Tibial artery (tissue), 4 donors: ENCODE results near the gene KRT79.

Experiments
- DNase-seq, 2 donors: peaks; one replicate each; pipeline ENCODE4 v3.0.0-alpha.2; 2019
- H3K27ac ChIP-seq, 2 donors: fragments of 200-600 bp; sonication (generic) in 1 of 2; 1 replicate in 1 of 2; 2 replicates in 1 of 2; pipeline ENCODE4 v1.5.1; 2018 to 2019; ENCODE audit warnings: mild to moderate bottlenecking in 1 of 2
- H3K27me3 ChIP-seq, 2 donors: fragments of 200-600 bp; sonication (generic) in 1 of 2; one replicate each; pipeline versions ENCODE4 v1.5.1 to v1.6.0; 2016 to 2019
- H3K36me3 ChIP-seq, 3 donors: fragments of 200-600 bp; sonication (generic) in 2 of 3; one replicate each; pipeline ENCODE4 v1.5.1; 2016 to 2019; ENCODE audit warnings: mild to moderate bottlenecking in 2 of 3
- H3K4me1 ChIP-seq, 4 donors: fragments of 200-600 bp; sonication (generic) in 2 of 4; 1 replicate in 3 of 4; 2 replicates in 1 of 4; pipeline ENCODE4 v1.5.1; 2016 to 2019
- H3K4me3 ChIP-seq, 2 donors: fragments of 200-600 bp; sonication (generic) in 1 of 2; 1 replicate in 1 of 2; 2 replicates in 1 of 2; pipeline ENCODE4 v1.5.1; 2018 to 2019; ENCODE audit warnings: mild to moderate bottlenecking in 2 of 2
- H3K9me3 ChIP-seq, 3 donors: fragments of 200-600 bp; sonication (generic) in 1 of 3; one replicate each; pipeline ENCODE4 v1.5.1; 2016 to 2019
- intact Hi-C: fragments of 100-400 bp; cut with DNase I; formaldehyde crosslinking; loops from one replicate; pipeline ENCODE4 v1.15.0; 2023; ENCODE audit warnings: low total_unique reads
- TF ChIP-seq, protein P1 (sequence below), 2 experiments: fragments of 200-600 bp in 1 of 2; fragments of 450-650 bp in 1 of 2; IDR thresholded peaks; one replicate each; pipeline ENCODE4 v1.5.1; 2017 to 2019; ENCODE audit warnings: antibody characterized with exemption in 2 of 2, mild to moderate bottlenecking in 1 of 2, moderate library complexity in 1 of 2

Gene KRT79

DNA sequence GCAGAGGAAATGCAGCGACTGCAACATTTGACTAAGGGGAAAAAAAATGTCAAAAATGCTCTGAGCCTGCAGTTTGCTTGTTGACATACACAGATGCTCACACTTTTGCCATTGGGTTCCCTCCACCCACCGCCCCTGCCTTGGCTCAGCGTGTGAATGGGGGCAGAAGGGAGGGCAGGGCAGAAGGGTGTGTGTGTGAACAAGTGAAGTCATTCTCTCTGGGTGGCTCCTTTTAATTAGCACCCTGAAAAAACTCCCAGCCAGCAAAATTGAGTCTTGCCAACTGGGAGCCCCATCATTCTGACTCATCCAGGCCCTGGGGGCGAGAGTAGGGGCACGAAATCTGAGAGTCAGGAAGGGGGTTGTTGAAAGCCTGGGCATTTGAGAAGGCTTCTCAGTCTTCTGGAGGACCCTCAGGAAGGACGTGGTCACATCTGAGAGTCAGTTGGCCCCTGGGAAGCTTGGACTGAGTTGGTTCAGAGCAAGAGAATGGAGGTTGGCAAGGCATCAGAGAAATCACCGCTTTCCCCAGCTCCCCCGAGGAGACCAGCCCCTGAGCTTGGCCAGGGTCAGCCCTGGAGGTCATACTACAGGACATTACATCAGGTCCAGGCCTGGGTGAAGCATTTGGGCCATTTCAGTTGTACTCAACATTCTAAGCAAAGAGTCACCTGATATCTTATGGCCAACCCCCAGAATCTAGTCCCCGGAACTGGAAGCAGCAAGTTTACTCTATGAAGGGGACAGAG, 37.4 kb upstream of the KRT79 start:
- H3K9me3 ChIP-seq, result no peaks in the 10 kb centered on the region
- H3K4me1 ChIP-seq, result peaks cover 0 to 41% (median 25%) of the 10 kb centered on the region in 4 donors
- H3K36me3 ChIP-seq, result no peaks in the 10 kb centered on the region
- TF ChIP-seq, protein P1, sequence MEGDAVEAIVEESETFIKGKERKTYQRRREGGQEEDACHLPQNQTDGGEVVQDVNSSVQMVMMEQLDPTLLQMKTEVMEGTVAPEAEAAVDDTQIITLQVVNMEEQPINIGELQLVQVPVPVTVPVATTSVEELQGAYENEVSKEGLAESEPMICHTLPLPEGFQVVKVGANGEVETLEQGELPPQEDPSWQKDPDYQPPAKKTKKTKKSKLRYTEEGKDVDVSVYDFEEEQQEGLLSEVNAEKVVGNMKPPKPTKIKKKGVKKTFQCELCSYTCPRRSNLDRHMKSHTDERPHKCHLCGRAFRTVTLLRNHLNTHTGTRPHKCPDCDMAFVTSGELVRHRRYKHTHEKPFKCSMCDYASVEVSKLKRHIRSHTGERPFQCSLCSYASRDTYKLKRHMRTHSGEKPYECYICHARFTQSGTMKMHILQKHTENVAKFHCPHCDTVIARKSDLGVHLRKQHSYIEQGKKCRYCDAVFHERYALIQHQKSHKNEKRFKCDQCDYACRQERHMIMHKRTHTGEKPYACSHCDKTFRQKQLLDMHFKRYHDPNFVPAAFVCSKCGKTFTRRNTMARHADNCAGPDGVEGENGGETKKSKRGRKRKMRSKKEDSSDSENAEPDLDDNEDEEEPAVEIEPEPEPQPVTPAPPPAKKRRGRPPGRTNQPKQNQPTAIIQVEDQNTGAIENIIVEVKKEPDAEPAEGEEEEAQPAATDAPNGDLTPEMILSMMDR (IDR thresholded peaks at IDR 0.05), result no peak
- no peaks in the 10 kb centered on the region for H3K27me3 ChIP-seq
- no peak overlapping the region for H3K4me3 ChIP-seq
- peak overlapping the region; percentile 38 to 83 for H3K27ac ChIP-seq
- intact Hi-C loops, result no loop called here
- DNase-seq, result peak in 1 of 2 donors; percentile 55

GRCh38 chr12:52870361-52871290, 36.5 kb upstream of the KRT79 start:
- no peak overlapping the region for H3K4me3 ChIP-seq
- intact Hi-C loops, result no loop called here
- H3K36me3 ChIP-seq, result no peaks in the 10 kb centered on the region
- H3K27me3 ChIP-seq, result no peaks in the 10 kb centered on the region
- H3K27ac ChIP-seq, result peak overlapping the region; percentile 38 to 83
- no peaks in the 10 kb centered on the region for H3K9me3 ChIP-seq
- no peak for DNase-seq
- peaks cover 0 to 41% (median 25%) of the 10 kb centered on the region in 4 donors for H3K4me1 ChIP-seq
- TF ChIP-seq, protein P1 (IDR thresholded peaks at IDR 0.05), result peak; percentile 25 to 42

- DNase-seq, result peak; percentile 74 to 75
- H3K27ac ChIP-seq, result no peak overlapping the region
- TF ChIP-seq, protein P1 (IDR thresholded peaks at IDR 0.05), result no peak
- intact Hi-C loops, result no loop called here
- H3K9me3 ChIP-seq, result no peaks in the 10 kb centered on the region
- no peak overlapping the region for H3K4me3 ChIP-seq
- no peaks in the 10 kb centered on the region for H3K36me3 ChIP-seq
- H3K4me1 ChIP-seq, result peaks cover 0 to 26% (median 10%) of the 10 kb centered on the region in 4 donors
- H3K27me3 ChIP-seq, result no peaks in the 10 kb centered on the region
Measured at GRCh38 chr12:52867642-52868041, 33.5 kb upstream of the KRT79 start.

DNA sequence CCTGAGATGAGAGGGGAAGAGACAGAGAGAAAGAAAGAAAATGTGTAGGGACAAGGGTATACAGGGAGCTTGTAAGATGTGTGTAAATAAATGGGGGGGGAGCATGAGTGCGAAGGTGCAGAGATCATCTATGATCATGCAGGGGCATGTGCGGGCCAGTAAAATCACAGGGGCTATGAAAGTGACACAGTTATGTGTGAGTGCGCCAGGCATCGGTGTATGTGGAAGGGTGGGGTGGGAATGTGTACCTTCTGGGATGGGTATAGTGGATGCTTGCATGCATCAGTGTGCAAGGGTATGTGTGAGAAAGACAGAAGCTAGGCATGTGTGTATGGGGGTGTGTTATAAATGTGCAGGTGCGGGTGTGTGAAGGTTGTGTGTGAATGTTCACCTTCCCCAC, 33.0 kb upstream of the KRT79 start:
- TF ChIP-seq, protein P1 (IDR thresholded peaks at IDR 0.05), result no peak
- no peak for DNase-seq
- intact Hi-C loops, result no loop called here
- H3K9me3 ChIP-seq, result no peaks in the 10 kb centered on the region
- H3K27me3 ChIP-seq, result no peaks in the 10 kb centered on the region
- H3K4me1 ChIP-seq, result peaks cover 0 to 26% (median 9%) of the 10 kb centered on the region in 4 donors
- no peak overlapping the region for H3K4me3 ChIP-seq
- no peak overlapping the region for H3K27ac ChIP-seq
- no peaks in the 10 kb centered on the region for H3K36me3 ChIP-seq

DNA sequence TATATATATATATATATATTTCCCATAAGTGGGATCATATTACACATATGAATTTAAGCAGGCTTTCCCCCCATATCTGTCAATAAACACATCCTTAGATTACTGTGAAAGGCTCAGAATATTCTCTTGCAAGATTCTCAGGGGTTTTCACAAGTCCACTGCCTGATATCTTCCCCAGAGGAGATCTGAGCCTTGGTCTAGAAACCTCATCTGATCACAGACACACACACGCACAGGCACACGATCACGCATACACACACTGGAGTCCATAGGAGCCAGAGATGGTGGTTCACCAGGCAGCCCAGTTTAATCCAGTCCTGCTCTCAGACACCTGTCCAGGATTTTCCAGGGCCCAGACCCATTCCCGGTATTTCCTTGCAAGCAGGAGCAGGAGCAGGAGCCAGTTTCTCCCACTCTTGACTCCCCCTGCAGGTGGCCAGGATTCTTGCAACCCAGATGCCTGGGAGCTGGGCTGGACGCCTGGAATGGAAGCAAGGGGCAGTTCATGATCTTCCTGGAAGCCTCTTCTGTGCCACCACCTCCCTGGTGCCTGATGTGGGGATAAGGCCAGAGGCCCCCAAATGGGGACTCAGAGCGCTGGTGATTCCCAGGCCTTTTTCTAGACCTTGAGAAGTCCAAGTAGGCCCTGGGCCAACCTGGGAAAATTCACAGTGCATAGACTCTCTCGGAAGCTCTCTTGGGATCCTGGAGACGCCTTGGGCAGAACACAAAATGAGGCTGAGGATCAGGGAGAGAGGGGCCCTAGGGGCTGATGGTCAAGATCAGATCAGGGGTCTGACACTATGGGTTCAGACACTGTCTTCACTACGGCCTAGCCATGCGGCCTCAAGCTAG, 31.2 kb upstream of the KRT79 start:
- TF ChIP-seq, protein P1 (IDR thresholded peaks at IDR 0.05), result peak; percentile 61 to 75
- H3K27ac ChIP-seq, result no peak overlapping the region
- H3K4me3 ChIP-seq, result no peak overlapping the region
- H3K27me3 ChIP-seq, result no peaks in the 10 kb centered on the region
- DNase-seq, result peak in 1 of 2 donors; percentile 56
- H3K9me3 ChIP-seq, result no peaks in the 10 kb centered on the region
- intact Hi-C loops, result no loop called here
- H3K36me3 ChIP-seq, result no peaks in the 10 kb centered on the region
- peaks cover 0 to 9% (median 0%) of the 10 kb centered on the region in 4 donors for H3K4me1 ChIP-seq
